K562 (cell line): ENCODE measurements around the gene PPP1CA. TPM values are rescaled to one million over a fixed set of nuclear protein-coding genes. Genes with fewer than 3 reads are reported as not detected.

Source experiments
- ATAC-seq: fragments of 200-7000 bp; cut with Tn5 transposase; 3 replicates; pipeline ENCODE4 v1.9.1; 2020; ENCODE audit warnings: moderate library complexity
- BruUV-seq: library from RNA; stranded (reverse); fragments of 400-500 nt; replicated peaks from 2 replicates; lab custom pipeline; 2021; lab: Mats Ljungman, UMichigan
- CTCF ChIA-PET: fragments of 300-600 bp; formaldehyde crosslinking; extraction: SDS; loops from one replicate; lab custom pipeline; 2021; ENCODE audit warnings: low intra/inter-chr PET ratio; lab: Yijun Ruan, JAX
- POLR2A ChIA-PET: fragments of 300-600, 350-650 bp; sonication (Branson Sonifier 250); formaldehyde crosslinking; extraction: SDS; loops from one replicate; lab custom pipeline; 2021; ENCODE audit warnings: antibody characterized with exemption, inconsistent platforms; lab: Yijun Ruan, JAX
- DNase-seq, 4 experiments: peaks; one replicate each; pipeline versions ENCODE4 v3.0.0 to v3.0.0-alpha.2; 2011 to 2018; ENCODE audit warnings: low spot score in 3 of 4, mixed read lengths in 3 of 4; ENCODE audit errors: extremely low read depth in 1 of 4
- FAIRE-seq: peaks from 2 replicates; lab custom pipeline; 2011; peaks lifted over from hg19 to GRCh38; lab: Jason Lieb, UNC
- H2AFZ ChIP-seq: 2 replicates; pipeline ENCODE4 v1.6.0; 2011; ENCODE audit warnings: low read depth, low read length, control low read depth, inconsistent platforms
- H3K27ac ChIP-seq: fragments of 200-600 bp; 3 replicates; pipeline ENCODE4 v1.8.0; 2011; ENCODE audit warnings: low read depth, mild to moderate bottlenecking, control low read depth, inconsistent platforms, low read length, moderate library complexity, mixed read lengths; ENCODE audit errors: extremely low read depth
- H3K27me3 ChIP-seq, 2 experiments: fragments of 300-600 bp in 1 of 2; 2 replicates in 1 of 2; 3 replicates in 1 of 2; pipeline versions ENCODE4 v1.6.0 to v1.8.0; 2011; ENCODE audit warnings: inconsistent platforms in 2 of 2, low read length in 2 of 2, mild to moderate bottlenecking in 1 of 2, mixed read lengths in 1 of 2, moderate library complexity in 1 of 2; ENCODE audit not compliant: control insufficient read depth in 2 of 2, insufficient read depth in 2 of 2
- H3K36me3 ChIP-seq: fragments of 300-600 bp; 3 replicates; pipeline ENCODE4 v1.8.0; 2011; ENCODE audit warnings: mild to moderate bottlenecking, low read length, inconsistent platforms; ENCODE audit not compliant: control insufficient read depth, insufficient read depth
- H3K4me1 ChIP-seq, 2 experiments: fragments of 200-600 bp in 1 of 2; replicated peaks in 1 of 2; 2 replicates in 1 of 2; 3 replicates in 1 of 2; pipeline versions ENCODE4 v1.5.1 to v1.8.0; 2011; ENCODE audit warnings: inconsistent platforms in 2 of 2, low read length in 2 of 2, mild to moderate bottlenecking in 1 of 2, mixed read lengths in 1 of 2, moderate library complexity in 1 of 2; ENCODE audit not compliant: control insufficient read depth in 2 of 2, insufficient read depth in 2 of 2
- H3K4me2 ChIP-seq: 2 replicates; pipeline ENCODE4 v1.6.1; 2011; ENCODE audit warnings: low read length, control low read depth, inconsistent platforms, mixed read lengths; ENCODE audit not compliant: insufficient read depth
- H3K4me3 ChIP-seq: fragments of 200-600 bp; sonication (generic), shearing (Covaris generic); 2 replicates; pipeline ENCODE4 v1.5.1; 2016; ENCODE audit warnings: control low read depth, inconsistent platforms
- H3K79me2 ChIP-seq: fragments of 200-600 bp; 3 replicates; pipeline ENCODE4 v1.8.0; 2011; ENCODE audit warnings: low read length, inconsistent platforms; ENCODE audit not compliant: control insufficient read depth, insufficient read depth
- H3K9ac ChIP-seq, 2 experiments: 2 replicates each; pipeline versions ENCODE4 v1.6.0 to v1.6.1; 2011; ENCODE audit warnings: low read depth in 2 of 2, low read length in 2 of 2, control low read depth in 1 of 2, inconsistent platforms in 1 of 2, mild to moderate bottlenecking in 1 of 2, mixed read lengths in 1 of 2; ENCODE audit not compliant: insufficient read depth in 1 of 2
- H3K9me1 ChIP-seq: one replicate; pipeline ENCODE4 v1.6.0; 2011; ENCODE audit warnings: inconsistent platforms, mild to moderate bottlenecking, low read length, moderate library complexity; ENCODE audit not compliant: control insufficient read depth, insufficient read depth
- H3K9me3 ChIP-seq: replicated peaks from 2 replicates; pipeline ENCODE4 v1.5.1; 2011; ENCODE audit warnings: low read depth, low read length, inconsistent platforms; ENCODE audit not compliant: control insufficient read depth, insufficient read depth
- H4K20me1 ChIP-seq: replicated peaks from 2 replicates; pipeline ENCODE4 v1.6.1; 2011; ENCODE audit warnings: low read length, inconsistent platforms, mixed read lengths; ENCODE audit not compliant: control insufficient read depth, insufficient read depth
- POLR2G ChIP-seq: fragments of 200-400 bp; formaldehyde crosslinking; IDR thresholded peaks from 2 replicates; pipeline ENCODE4 v1.6.1; 2017; ENCODE audit warnings: low read depth, mild to moderate bottlenecking, antibody characterized with exemption, low read length, moderate library complexity
- RAD21 ChIP-seq, 2 experiments: fragments of 250-450 bp in 1 of 2; fragments of 450-650 bp in 1 of 2; sonication (Bioruptor Pico) in 1 of 2; formaldehyde crosslinking in 1 of 2; IDR thresholded peaks in 1 of 2; conservative IDR thresholded peaks in 1 of 2; 2 replicates each; pipeline versions ENCODE4 v1.4.0 to v1.8.0; 2020 to 2022; ENCODE audit warnings: mild to moderate bottlenecking in 2 of 2, moderate library complexity in 1 of 2
- WGBS: fragments of 100-300 bp; shearing (Covaris generic); methylation state at CpG from one replicate; pipeline ENCODE4 v1.1.6; 2016; ENCODE audit warnings: low coverage, mixed read lengths; ENCODE audit not compliant: insufficient coverage; ENCODE audit errors: missing lambda C conversion rate; 5-methylcytosine and 5-hydroxymethylcytosine counted together
- in situ Hi-C: fragments of 300-500 bp; cut with MboI; formaldehyde crosslinking; loops from 4 replicates; pipeline ENCODE4 v1.15.0; 2018; ENCODE audit warnings: inconsistent platforms, mixed read lengths
- intact Hi-C: fragments of 100-400 bp; cut with micrococcal nuclease; formaldehyde crosslinking; loops from 2 replicates; pipeline ENCODE4 v1.14.2; 2022
- polyA plus RNA-seq, 8 experiments: library from polyadenylated mRNA; depleted of rRNA in 4 of 8; stranded (reverse) in 5 of 8; unstranded in 3 of 8; fragments of >200 nt; fragmentation: Nextera tagmentation in 2 of 8; fragmentation: Illumina TruSeq in 1 of 8; extraction: Ambion mirVana in 2 of 8; extraction: Trizol in 1 of 8; gene quantifications; 2 replicates each; pipeline versions ENCODE4 v1.2.1 to v1.2.3, GENCODE V29; 2011 to 2014; ENCODE audit warnings: inconsistent platforms in 1 of 8, missing spikeins in 1 of 8
- total RNA-seq, 7 experiments: library from RNA; depleted of rRNA in 6 of 7; stranded (reverse); fragments of >200 nt in 6 of 7; fragmentation: Illumina TruSeq in 2 of 7; extraction: Trizol in 2 of 7; gene quantifications; 2 replicates each; pipeline versions ENCODE4 v1.2.1 to v1.2.3, GENCODE V29; 2011 to 2021; ENCODE audit warnings: low replicate concordance in 1 of 7
- TF ChIP-seq, protein P1 (sequence below): fragments of 250-450 bp; sonication (Bioruptor Pico); IDR thresholded peaks from 2 replicates; pipeline ENCODE4 v1.8.0; 2022; ENCODE audit warnings: moderate library complexity, mild to moderate bottlenecking, inconsistent platforms
- TF ChIP-seq, protein P2 (sequence below): fragments of 250-450 bp; sonication (Bioruptor Pico); IDR thresholded peaks from 2 replicates; pipeline ENCODE4 v1.6.1; 2021; ENCODE audit warnings: mild to moderate bottlenecking

PPP1CA gene
- total and polyA plus RNA-seq, 9 of the 15 experiments (the other 6 are each of a cell fraction or from before 2014, with no cell fraction given), result 18.2 to 242 (median 188) TPM

DNA sequence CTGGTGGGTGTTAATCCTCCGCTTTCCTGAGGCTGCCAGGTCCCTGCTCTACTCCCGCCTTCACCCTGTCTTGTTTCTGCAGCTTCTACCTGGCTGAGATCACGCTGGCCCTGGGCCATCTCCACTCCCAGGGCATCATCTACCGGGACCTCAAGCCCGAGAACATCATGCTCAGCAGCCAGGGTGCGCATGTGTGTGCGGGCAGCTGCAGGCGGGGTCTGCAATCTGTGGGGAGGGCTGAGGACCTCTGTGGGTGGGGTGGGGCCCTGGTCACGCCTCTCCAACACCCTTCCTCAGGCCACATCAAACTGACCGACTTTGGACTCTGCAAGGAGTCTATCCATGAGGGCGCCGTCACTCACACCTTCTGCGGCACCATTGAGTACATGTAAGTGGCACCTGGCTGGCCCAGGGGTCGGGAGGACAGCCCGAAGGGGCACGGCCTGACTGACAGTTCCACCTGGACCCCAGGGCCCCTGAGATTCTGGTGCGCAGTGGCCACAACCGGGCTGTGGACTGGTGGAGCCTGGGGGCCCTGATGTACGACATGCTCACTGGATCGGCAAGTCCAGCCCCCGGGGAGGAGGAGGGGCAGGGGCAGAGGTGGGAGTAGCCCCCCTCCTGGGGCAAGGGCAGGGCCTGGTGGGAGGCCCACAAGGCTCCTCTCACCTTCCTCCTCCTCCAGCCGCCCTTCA is 31.1 kb upstream of the PPP1CA start:
- H3K4me2 ChIP-seq, result no peak overlapping the region
- peaks cover 77% of the 10 kb centered on the region; the same call in 2 of the 3 replicates for H3K36me3 ChIP-seq

More for the DNA sequence above, 31.1 kb upstream of the PPP1CA start:
- no peak overlapping the region for H3K27ac ChIP-seq
- intact Hi-C loops, result no loop called here
- H3K79me2 ChIP-seq, result peaks cover 25% of the 10 kb centered on the region
- peaks cover 6% of the 10 kb centered on the region for H3K9me1 ChIP-seq
- H3K27me3 ChIP-seq, result no peaks in the 10 kb centered on the region
- FAIRE-seq, result no peak
- no peak for DNase-seq
- in situ Hi-C loops, result no loop called here
- H3K4me1 ChIP-seq, result peaks cover 23 to 69% of the 10 kb centered on the region in 2 experiments
- H3K4me3 ChIP-seq, result no peak overlapping the region
- no peak overlapping the region for H2AFZ ChIP-seq
- no peak for ATAC-seq
- TF ChIP-seq, protein P1, sequence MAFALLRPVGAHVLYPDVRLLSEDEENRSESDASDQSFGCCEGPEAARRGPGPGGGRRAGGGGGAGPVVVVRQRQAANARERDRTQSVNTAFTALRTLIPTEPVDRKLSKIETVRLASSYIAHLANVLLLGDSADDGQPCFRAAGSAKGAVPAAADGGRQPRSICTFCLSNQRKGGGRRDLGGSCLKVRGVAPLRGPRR (CRISPR knock-in tag), result no peak
- TF ChIP-seq POLR2G, result peak; percentile 61; the same call in 1 of the 2 replicates
- TF ChIP-seq, protein P2, sequence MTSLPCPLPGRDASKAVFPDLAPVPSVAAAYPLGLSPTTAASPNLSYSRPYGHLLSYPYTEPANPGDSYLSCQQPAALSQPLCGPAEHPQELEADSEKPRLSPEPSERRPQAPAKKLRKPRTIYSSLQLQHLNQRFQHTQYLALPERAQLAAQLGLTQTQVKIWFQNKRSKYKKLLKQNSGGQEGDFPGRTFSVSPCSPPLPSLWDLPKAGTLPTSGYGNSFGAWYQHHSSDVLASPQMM, result no peak
- no peak for TF ChIP-seq RAD21 (CRISPR knock-in tag; conservative IDR thresholded peaks at IDR 0.05 in 1 of 2, IDR thresholded peaks at IDR 0.05 in 1 of 2)
- CTCF ChIA-PET, result no interaction called here
- POLR2A ChIA-PET, result interaction anchor here (0.6 to 1.1 kb wide), 2 partner anchors 9 to 44 kb away, joined by 3 read pairs; no protein-coding TSS in a partner anchor
- 96% methylated on average over 17 of the region's 22 CpGs for WGBS
- no peaks in the 10 kb centered on the region for H3K9me3 ChIP-seq
- no TSS peak for BruUV-seq
- H4K20me1 ChIP-seq, result no peaks in the 10 kb centered on the region
- peak overlapping the region in 1 of 2 experiments; percentile 54; a peak in 1 of 4 replicates for H3K9ac ChIP-seq
